HepG2 (cell line): ENCODE results near the gene ABHD12. TPM values are rescaled to one million over a fixed set of nuclear protein-coding genes. Genes with fewer than 3 reads are reported as not detected.

Experiments used
- ATAC-seq: fragments of 200-7000 bp; cut with Tn5 transposase; 3 replicates; pipeline ENCODE4 v1.9.1; 2020; ENCODE audit warnings: mild to moderate bottlenecking, moderate library complexity
- BruUV-seq: library from RNA; stranded (reverse); fragments of 400-500 nt; replicated peaks from 2 replicates; lab custom pipeline; 2021; lab: Mats Ljungman, UMichigan
- CTCF ChIA-PET: fragments of 300-600 bp; formaldehyde crosslinking; extraction: SDS; loops from one replicate; lab custom pipeline; 2021; ENCODE audit warnings: low total read pairs, inconsistent platforms, low intra/inter-chr PET ratio; lab: Yijun Ruan, JAX
- POLR2A ChIA-PET: fragments of 350-600 bp; sonication (Branson Sonifier 250); formaldehyde crosslinking; loops from one replicate; lab custom pipeline; 2020; ENCODE audit warnings: antibody characterized with exemption, inconsistent platforms; lab: Yijun Ruan, JAX
- DNase-seq: peaks from one replicate; pipeline ENCODE4 v3.0.0-alpha.2; 2015; ENCODE audit warnings: low spot score
- FAIRE-seq: peaks from 3 replicates; lab custom pipeline; 2011; peaks lifted over from hg19 to GRCh38; lab: Jason Lieb, UNC
- H2AFZ ChIP-seq: one replicate; pipeline ENCODE4 v1.6.1; 2011; ENCODE audit warnings: low read length, inconsistent platforms
- H3K27ac ChIP-seq: fragments of 300-600 bp; 3 replicates; pipeline ENCODE4 v1.8.0; 2011; ENCODE audit warnings: mixed run types, mild to moderate bottlenecking, mixed read lengths, low read length, inconsistent platforms; ENCODE audit not compliant: insufficient read depth; ENCODE audit errors: extremely low read length
- H3K27me3 ChIP-seq, 2 experiments: fragments of 200-600 bp in 1 of 2; 2 replicates in 1 of 2; 3 replicates in 1 of 2; pipeline versions ENCODE4 v1.6.0 to v1.8.0; 2011; ENCODE audit warnings: low read length in 2 of 2, mild to moderate bottlenecking in 2 of 2, moderate library complexity in 2 of 2, inconsistent platforms in 1 of 2; ENCODE audit not compliant: insufficient read depth in 2 of 2, control insufficient read depth in 1 of 2
- H3K36me3 ChIP-seq, 2 experiments: fragments of 200-600 bp in 1 of 2; replicated peaks in 1 of 2; 2 replicates in 1 of 2; 3 replicates in 1 of 2; pipeline versions ENCODE4 v1.5.1 to v1.8.0; 2011; ENCODE audit warnings: low read length in 2 of 2, inconsistent platforms in 1 of 2; ENCODE audit not compliant: insufficient read depth in 2 of 2, control insufficient read depth in 1 of 2
- H3K4me1 ChIP-seq: 2 replicates; pipeline ENCODE4 v1.5.1; 2012; ENCODE audit warnings: low read length, inconsistent platforms; ENCODE audit not compliant: insufficient read depth
- H3K4me2 ChIP-seq: 2 replicates; pipeline ENCODE4 v1.6.0; 2011; ENCODE audit warnings: low read depth, low read length, inconsistent platforms
- H3K4me3 ChIP-seq, 3 experiments: fragments of 200-600 bp in 1 of 3; sonication (generic), shearing (Covaris generic) in 1 of 3; replicated peaks in 1 of 3; 2 replicates each; pipeline ENCODE4 v1.5.1; 2011 to 2016; ENCODE audit warnings: low read length in 3 of 3, inconsistent platforms in 2 of 3, low read depth in 2 of 3, mild to moderate bottlenecking in 2 of 3, control low read depth in 1 of 3, mixed read lengths in 1 of 3; ENCODE audit not compliant: insufficient read depth in 1 of 3
- H3K79me2 ChIP-seq: one replicate; pipeline ENCODE4 v1.6.1; 2011; ENCODE audit warnings: low read length, inconsistent platforms; ENCODE audit not compliant: insufficient read depth
- H3K9ac ChIP-seq: 2 replicates; pipeline ENCODE4 v1.6.0; 2011; ENCODE audit warnings: mild to moderate bottlenecking, low read depth, low read length, inconsistent platforms; ENCODE audit not compliant: insufficient read depth
- H3K9me3 ChIP-seq: 2 replicates; pipeline ENCODE4 v1.5.1; 2012; ENCODE audit warnings: mild to moderate bottlenecking, low read length
- H4K20me1 ChIP-seq: 2 replicates; pipeline ENCODE4 v1.6.0; 2011; ENCODE audit warnings: inconsistent platforms, mild to moderate bottlenecking, low read length, moderate library complexity; ENCODE audit not compliant: insufficient read depth
- AGO2 ChIP-seq: fragments of 200-400 bp; formaldehyde crosslinking; optimal IDR thresholded peaks from 2 replicates; pipeline ENCODE3; 2017; ENCODE audit warnings: mild to moderate bottlenecking, low read depth, low read length, moderate library complexity
- ARNT2 ChIP-seq: sonication (generic); formaldehyde crosslinking; IDR thresholded peaks from 2 replicates; pipeline ENCODE4 v1.8.0; 2022; ENCODE audit warnings: mild to moderate bottlenecking, low read depth, missing genetic modification reagents, moderate library complexity
- CEBPB ChIP-seq: IDR thresholded peaks from 2 replicates; pipeline ENCODE4 v1.6.1; 2011; ENCODE audit warnings: low read depth, low read length, improper control_type of control experiment, borderline replicate concordance
- MEIS1 ChIP-seq: sonication (generic); formaldehyde crosslinking; IDR thresholded peaks from 2 replicates; pipeline ENCODE4 v1.9.0; 2021; ENCODE audit warnings: mild to moderate bottlenecking, missing genetic modification reagents, moderate library complexity, borderline replicate concordance
- POLR2AphosphoS2 ChIP-seq: IDR thresholded peaks from 2 replicates; pipeline ENCODE4 v1.6.1; 2011; ENCODE audit warnings: low read depth, low read length, improper control_type of control experiment
- TAF15 ChIP-seq: fragments of 200-400 bp; formaldehyde crosslinking; IDR thresholded peaks from one replicate; pipeline ENCODE4 v1.6.1; 2018; ENCODE audit warnings: mild to moderate bottlenecking, low read depth, low read length; ENCODE audit not compliant: poor library complexity, severe bottlenecking
- WGBS: methylation state at CpG from one replicate; pipeline ENCODE4 v1.1.6; 2017; ENCODE audit warnings: low lambda C conversion rate; 5-methylcytosine and 5-hydroxymethylcytosine counted together
- in situ Hi-C: cut with HindIII; loops from 2 replicates; pipeline ENCODE4 v1.10.0; 2017; ENCODE audit warnings: low pct_unique_long_range_greater_than_20kb; ENCODE audit not compliant: extremely low pct_ligation_motif_present
- intact Hi-C: fragments of 100-400 bp; cut with micrococcal nuclease; formaldehyde crosslinking; loops from one replicate; pipeline ENCODE4 v1.10.0; 2022; ENCODE audit not compliant: unreplicated experiment
- polyA plus RNA-seq, 8 experiments: library from polyadenylated mRNA; depleted of rRNA in 3 of 8; stranded (reverse) in 7 of 8; unstranded in 1 of 8; fragments of >200 nt; fragmentation: Illumina TruSeq in 4 of 8; extraction: Trizol in 4 of 8; gene quantifications; 2 replicates each; pipeline versions ENCODE4 v1.2.1 to v1.2.3, GENCODE V29; 2011 to 2016; ENCODE audit warnings: low read depth in 4 of 8, missing spikeins in 1 of 8, mixed read lengths in 1 of 8; ENCODE audit not compliant: insufficient read depth in 1 of 8
- total RNA-seq, 5 experiments: library from RNA; depleted of rRNA; stranded (reverse); fragments of >200 nt; fragmentation: Illumina TruSeq; extraction: Trizol; gene quantifications; 2 replicates each; pipeline ENCODE4 v1.2.3, GENCODE V29; 2016; ENCODE audit warnings: low read depth in 1 of 5
- TF ChIP-seq, protein P1 (sequence below): sonication (generic); formaldehyde crosslinking; IDR thresholded peaks from 2 replicates; pipeline ENCODE4 v1.4.0; 2020; ENCODE audit warnings: missing genetic modification reagents
- TF ChIP-seq, protein P2 (sequence below): sonication (generic); formaldehyde crosslinking; IDR thresholded peaks from 2 replicates; pipeline ENCODE4 v1.4.0; 2020; ENCODE audit warnings: missing genetic modification reagents

ABHD12 gene
- total and polyA plus RNA-seq, 2 of the 13 experiments (the other 11 are each of a cell fraction or from before 2014, with no cell fraction given): 23.5 to 72.1 TPM

DNA sequence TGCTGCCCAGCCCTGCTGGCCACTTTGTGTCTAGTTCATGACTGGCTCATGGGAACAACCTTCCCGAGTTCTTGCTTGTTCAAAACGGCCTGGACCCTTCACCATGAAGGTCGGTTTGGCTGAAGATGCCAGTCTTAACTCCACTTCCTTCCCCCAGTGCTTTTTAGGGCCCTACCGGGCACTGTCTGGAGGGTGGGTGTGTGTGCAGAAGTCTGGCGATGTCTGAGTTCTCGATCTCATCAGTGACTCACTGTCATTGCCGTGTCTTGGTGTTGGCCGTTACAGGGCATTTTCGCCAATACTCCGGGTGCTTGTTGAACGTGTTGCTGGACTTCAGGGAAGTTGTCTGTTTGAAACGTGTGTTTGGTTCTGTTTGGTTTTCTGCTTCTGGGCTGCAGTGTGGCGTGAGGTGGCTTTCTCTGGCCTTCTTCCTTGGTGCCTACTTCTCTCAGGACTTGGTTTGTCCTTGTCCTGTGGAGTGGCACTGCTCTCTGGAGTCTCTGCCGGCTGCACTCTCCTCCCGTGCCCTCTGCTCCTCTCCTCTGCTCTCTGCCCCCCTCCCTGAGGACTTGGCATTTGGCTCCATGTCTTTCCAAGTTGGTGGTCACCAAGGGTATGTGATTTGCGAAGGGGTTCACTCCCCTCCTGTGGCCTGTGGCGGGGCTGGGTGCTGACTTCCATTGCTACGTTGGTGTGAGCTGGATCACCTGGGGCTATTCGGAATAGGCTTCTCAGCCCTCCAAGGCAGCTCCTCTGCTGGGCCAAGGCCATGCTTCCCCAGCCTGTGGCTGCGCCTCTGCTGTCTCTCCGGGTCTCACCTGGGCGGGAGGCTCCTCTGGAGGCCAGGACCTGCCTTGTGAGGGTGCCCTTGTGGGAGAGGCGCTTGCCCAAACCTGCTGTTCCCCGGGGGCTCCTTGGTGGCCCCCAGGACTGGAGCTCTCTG, 104.5 kb downstream of the ABHD12 start:
- in situ Hi-C loops (no loop called here), intact Hi-C loops (no loop called here)
- H3K4me3 ChIP-seq: no peak overlapping the region
- ChIA-PET POLR2A (no interaction called here), CTCF (no interaction called here)
- peaks cover 55 to 92% of the 10 kb centered on the region in 2 experiments for H3K36me3 ChIP-seq
- FAIRE-seq (no peak), DNase-seq (no peak), ATAC-seq (no peak)
- H4K20me1 ChIP-seq: no peaks in the 10 kb centered on the region
- no peaks in the 10 kb centered on the region for H3K4me1 ChIP-seq
- H2AFZ ChIP-seq: no peak overlapping the region
- H3K27ac ChIP-seq: no peak overlapping the region
- H3K4me2 ChIP-seq: no peak overlapping the region
- WGBS: 95% methylated on average over 20 of the region's 24 CpGs
- TF ChIP-seq AGO2 (peak; percentile 66), MEIS1 (no peak), POLR2AphosphoS2 (0 out of 2 replicates have a peak, but pooled peaks have one; percentile 34)
- no peak overlapping the region for H3K9ac ChIP-seq
- H3K79me2 ChIP-seq: no peaks in the 10 kb centered on the region
- H3K27me3 ChIP-seq: no peaks in the 10 kb centered on the region
- H3K9me3 ChIP-seq: no peaks in the 10 kb centered on the region
- BruUV-seq: no TSS peak

DNA sequence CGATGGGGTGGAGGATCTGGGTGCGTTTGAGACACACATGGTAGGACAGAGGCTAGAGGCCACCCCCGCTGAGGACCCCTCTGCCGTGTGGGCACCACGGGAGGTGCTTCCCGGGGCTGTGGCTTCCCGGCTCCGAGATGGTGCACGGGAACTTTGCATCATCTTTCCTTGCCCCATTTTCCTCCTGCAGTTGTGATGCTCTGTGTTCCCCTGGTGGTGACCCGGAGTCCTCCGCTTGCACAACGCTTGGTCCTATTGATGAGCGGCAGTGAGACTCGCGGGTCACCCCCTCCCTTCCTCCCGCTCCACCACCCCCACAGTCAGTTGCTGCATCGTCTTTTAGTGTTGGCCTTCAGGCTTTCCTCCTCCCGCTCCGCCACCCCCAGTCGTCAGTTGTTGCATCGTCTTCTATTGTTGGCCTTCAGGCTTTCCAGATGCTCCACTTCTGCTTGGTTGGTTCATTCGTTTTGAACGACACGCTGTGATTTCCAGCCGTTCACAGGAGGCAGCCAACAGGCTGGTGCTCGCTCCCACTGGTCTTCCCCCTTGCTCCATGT, 105.5 kb downstream of the ABHD12 start:
- peak; percentile 6; the same call in 1 of the 3 replicates for ATAC-seq
- POLR2A ChIA-PET: no interaction called here
- TF ChIP-seq ARNT2 (no peak), CEBPB (0 out of 2 replicates have a peak, but pooled peaks have one; percentile 6), TAF15 (no peak)
- TF ChIP-seq, protein P1, sequence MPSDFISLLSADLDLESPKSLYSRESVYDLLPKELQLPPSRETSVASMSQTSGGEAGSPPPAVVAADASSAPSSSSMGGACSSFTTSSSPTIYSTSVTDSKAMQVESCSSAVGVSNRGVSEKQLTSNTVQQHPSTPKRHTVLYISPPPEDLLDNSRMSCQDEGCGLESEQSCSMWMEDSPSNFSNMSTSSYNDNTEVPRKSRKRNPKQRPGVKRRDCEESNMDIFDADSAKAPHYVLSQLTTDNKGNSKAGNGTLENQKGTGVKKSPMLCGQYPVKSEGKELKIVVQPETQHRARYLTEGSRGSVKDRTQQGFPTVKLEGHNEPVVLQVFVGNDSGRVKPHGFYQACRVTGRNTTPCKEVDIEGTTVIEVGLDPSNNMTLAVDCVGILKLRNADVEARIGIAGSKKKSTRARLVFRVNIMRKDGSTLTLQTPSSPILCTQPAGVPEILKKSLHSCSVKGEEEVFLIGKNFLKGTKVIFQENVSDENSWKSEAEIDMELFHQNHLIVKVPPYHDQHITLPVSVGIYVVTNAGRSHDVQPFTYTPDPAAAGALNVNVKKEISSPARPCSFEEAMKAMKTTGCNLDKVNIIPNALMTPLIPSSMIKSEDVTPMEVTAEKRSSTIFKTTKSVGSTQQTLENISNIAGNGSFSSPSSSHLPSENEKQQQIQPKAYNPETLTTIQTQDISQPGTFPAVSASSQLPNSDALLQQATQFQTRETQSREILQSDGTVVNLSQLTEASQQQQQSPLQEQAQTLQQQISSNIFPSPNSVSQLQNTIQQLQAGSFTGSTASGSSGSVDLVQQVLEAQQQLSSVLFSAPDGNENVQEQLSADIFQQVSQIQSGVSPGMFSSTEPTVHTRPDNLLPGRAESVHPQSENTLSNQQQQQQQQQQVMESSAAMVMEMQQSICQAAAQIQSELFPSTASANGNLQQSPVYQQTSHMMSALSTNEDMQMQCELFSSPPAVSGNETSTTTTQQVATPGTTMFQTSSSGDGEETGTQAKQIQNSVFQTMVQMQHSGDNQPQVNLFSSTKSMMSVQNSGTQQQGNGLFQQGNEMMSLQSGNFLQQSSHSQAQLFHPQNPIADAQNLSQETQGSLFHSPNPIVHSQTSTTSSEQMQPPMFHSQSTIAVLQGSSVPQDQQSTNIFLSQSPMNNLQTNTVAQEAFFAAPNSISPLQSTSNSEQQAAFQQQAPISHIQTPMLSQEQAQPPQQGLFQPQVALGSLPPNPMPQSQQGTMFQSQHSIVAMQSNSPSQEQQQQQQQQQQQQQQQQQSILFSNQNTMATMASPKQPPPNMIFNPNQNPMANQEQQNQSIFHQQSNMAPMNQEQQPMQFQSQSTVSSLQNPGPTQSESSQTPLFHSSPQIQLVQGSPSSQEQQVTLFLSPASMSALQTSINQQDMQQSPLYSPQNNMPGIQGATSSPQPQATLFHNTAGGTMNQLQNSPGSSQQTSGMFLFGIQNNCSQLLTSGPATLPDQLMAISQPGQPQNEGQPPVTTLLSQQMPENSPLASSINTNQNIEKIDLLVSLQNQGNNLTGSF (CRISPR knock-in tag): no peak
- TF ChIP-seq, protein P2, sequence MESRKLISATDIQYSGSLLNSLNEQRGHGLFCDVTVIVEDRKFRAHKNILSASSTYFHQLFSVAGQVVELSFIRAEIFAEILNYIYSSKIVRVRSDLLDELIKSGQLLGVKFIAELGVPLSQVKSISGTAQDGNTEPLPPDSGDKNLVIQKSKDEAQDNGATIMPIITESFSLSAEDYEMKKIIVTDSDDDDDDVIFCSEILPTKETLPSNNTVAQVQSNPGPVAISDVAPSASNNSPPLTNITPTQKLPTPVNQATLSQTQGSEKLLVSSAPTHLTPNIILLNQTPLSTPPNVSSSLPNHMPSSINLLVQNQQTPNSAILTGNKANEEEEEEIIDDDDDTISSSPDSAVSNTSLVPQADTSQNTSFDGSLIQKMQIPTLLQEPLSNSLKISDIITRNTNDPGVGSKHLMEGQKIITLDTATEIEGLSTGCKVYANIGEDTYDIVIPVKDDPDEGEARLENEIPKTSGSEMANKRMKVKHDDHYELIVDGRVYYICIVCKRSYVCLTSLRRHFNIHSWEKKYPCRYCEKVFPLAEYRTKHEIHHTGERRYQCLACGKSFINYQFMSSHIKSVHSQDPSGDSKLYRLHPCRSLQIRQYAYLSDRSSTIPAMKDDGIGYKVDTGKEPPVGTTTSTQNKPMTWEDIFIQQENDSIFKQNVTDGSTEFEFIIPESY (CRISPR knock-in tag): peak; percentile 97

More for the DNA sequence above, 105.5 kb downstream of the ABHD12 start:
- FAIRE-seq (no peak), DNase-seq (no peak)
- Histone ChIP-seq H2AFZ (no peak overlapping the region), H3K4me1 (no peaks in the 10 kb centered on the region), H3K27ac (no peak overlapping the region), H3K79me2 (no peaks in the 10 kb centered on the region), H3K9ac (no peak overlapping the region), H3K4me3 (no peak overlapping the region), H3K9me3 (no peaks in the 10 kb centered on the region), H3K36me3 (peaks cover 58 to 95% of the 10 kb centered on the region in 2 experiments), H3K27me3 (no peaks in the 10 kb centered on the region), H3K4me2 (no peak overlapping the region), H4K20me1 (no peaks in the 10 kb centered on the region)
- in situ Hi-C loops: no loop called here
- WGBS: 92% methylated on average over 26 of the region's 26 CpGs
- CTCF ChIA-PET: no interaction called here
- BruUV-seq: no TSS peak
- intact Hi-C loops: no loop called here
